MM.1S (cell line): Measurements from ENCODE around the gene LBHD1.

Source experiments
- EZH2 ChIP-seq: fragments of 300-600 bp; sonication (generic); optimal IDR thresholded peaks from 2 replicates; pipeline ENCODE3; 2017; ENCODE audit warnings: low read depth, mild to moderate bottlenecking, antibody characterized with exemption, low read length, mixed read lengths
- TF ChIP-seq, protein P1 (sequence below): fragments of 300-600 bp; sonication (generic); IDR thresholded peaks from 2 replicates; pipeline ENCODE4 v1.5.1; 2016; ENCODE audit warnings: antibody characterized with exemption, low read length, mixed read lengths

- TF ChIP-seq, protein P1, sequence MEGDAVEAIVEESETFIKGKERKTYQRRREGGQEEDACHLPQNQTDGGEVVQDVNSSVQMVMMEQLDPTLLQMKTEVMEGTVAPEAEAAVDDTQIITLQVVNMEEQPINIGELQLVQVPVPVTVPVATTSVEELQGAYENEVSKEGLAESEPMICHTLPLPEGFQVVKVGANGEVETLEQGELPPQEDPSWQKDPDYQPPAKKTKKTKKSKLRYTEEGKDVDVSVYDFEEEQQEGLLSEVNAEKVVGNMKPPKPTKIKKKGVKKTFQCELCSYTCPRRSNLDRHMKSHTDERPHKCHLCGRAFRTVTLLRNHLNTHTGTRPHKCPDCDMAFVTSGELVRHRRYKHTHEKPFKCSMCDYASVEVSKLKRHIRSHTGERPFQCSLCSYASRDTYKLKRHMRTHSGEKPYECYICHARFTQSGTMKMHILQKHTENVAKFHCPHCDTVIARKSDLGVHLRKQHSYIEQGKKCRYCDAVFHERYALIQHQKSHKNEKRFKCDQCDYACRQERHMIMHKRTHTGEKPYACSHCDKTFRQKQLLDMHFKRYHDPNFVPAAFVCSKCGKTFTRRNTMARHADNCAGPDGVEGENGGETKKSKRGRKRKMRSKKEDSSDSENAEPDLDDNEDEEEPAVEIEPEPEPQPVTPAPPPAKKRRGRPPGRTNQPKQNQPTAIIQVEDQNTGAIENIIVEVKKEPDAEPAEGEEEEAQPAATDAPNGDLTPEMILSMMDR, result no peak
- no peak for TF ChIP-seq EZH2
Observed at GRCh38 chr11:62715150-62716130, 43.4 kb upstream of the LBHD1 start.
